K562 (cell line): Measurements from ENCODE around the gene SCYGR1. TPM values are rescaled to one million over a fixed set of nuclear protein-coding genes. Genes with fewer than 3 reads are reported as not detected.

ENCODE experiments used
- ATAC-seq: fragments of 200-7000 bp; cut with Tn5 transposase; 3 replicates; pipeline ENCODE4 v1.9.1; 2020; ENCODE audit warnings: moderate library complexity
- BruUV-seq: library from RNA; stranded (reverse); fragments of 400-500 nt; replicated peaks from 2 replicates; lab custom pipeline; 2021; lab: Mats Ljungman, UMichigan
- CTCF ChIA-PET: fragments of 300-600 bp; formaldehyde crosslinking; extraction: SDS; loops from one replicate; lab custom pipeline; 2021; ENCODE audit warnings: low intra/inter-chr PET ratio; lab: Yijun Ruan, JAX
- POLR2A ChIA-PET: fragments of 300-600, 350-650 bp; sonication (Branson Sonifier 250); formaldehyde crosslinking; extraction: SDS; loops from one replicate; lab custom pipeline; 2021; ENCODE audit warnings: antibody characterized with exemption, inconsistent platforms; lab: Yijun Ruan, JAX
- DNase-seq, 4 experiments: peaks; one replicate each; pipeline versions ENCODE4 v3.0.0 to v3.0.0-alpha.2; 2011 to 2018; ENCODE audit warnings: low spot score in 3 of 4, mixed read lengths in 3 of 4; ENCODE audit errors: extremely low read depth in 1 of 4
- FAIRE-seq: peaks from 2 replicates; lab custom pipeline; 2011; peaks lifted over from hg19 to GRCh38; lab: Jason Lieb, UNC
- H2AFZ ChIP-seq: 2 replicates; pipeline ENCODE4 v1.6.0; 2011; ENCODE audit warnings: low read depth, low read length, control low read depth, inconsistent platforms
- H3K27ac ChIP-seq: fragments of 200-600 bp; 3 replicates; pipeline ENCODE4 v1.8.0; 2011; ENCODE audit warnings: low read depth, mild to moderate bottlenecking, control low read depth, inconsistent platforms, low read length, moderate library complexity, mixed read lengths; ENCODE audit errors: extremely low read depth
- H3K27me3 ChIP-seq, 2 experiments: fragments of 300-600 bp in 1 of 2; 2 replicates in 1 of 2; 3 replicates in 1 of 2; pipeline versions ENCODE4 v1.6.0 to v1.8.0; 2011; ENCODE audit warnings: inconsistent platforms in 2 of 2, low read length in 2 of 2, mild to moderate bottlenecking in 1 of 2, mixed read lengths in 1 of 2, moderate library complexity in 1 of 2; ENCODE audit not compliant: control insufficient read depth in 2 of 2, insufficient read depth in 2 of 2
- H3K36me3 ChIP-seq: fragments of 300-600 bp; 3 replicates; pipeline ENCODE4 v1.8.0; 2011; ENCODE audit warnings: mild to moderate bottlenecking, low read length, inconsistent platforms; ENCODE audit not compliant: control insufficient read depth, insufficient read depth
- H3K4me1 ChIP-seq, 2 experiments: fragments of 200-600 bp in 1 of 2; replicated peaks in 1 of 2; 2 replicates in 1 of 2; 3 replicates in 1 of 2; pipeline versions ENCODE4 v1.5.1 to v1.8.0; 2011; ENCODE audit warnings: inconsistent platforms in 2 of 2, low read length in 2 of 2, mild to moderate bottlenecking in 1 of 2, mixed read lengths in 1 of 2, moderate library complexity in 1 of 2; ENCODE audit not compliant: control insufficient read depth in 2 of 2, insufficient read depth in 2 of 2
- H3K4me2 ChIP-seq: 2 replicates; pipeline ENCODE4 v1.6.1; 2011; ENCODE audit warnings: low read length, control low read depth, inconsistent platforms, mixed read lengths; ENCODE audit not compliant: insufficient read depth
- H3K4me3 ChIP-seq: fragments of 200-600 bp; sonication (generic), shearing (Covaris generic); 2 replicates; pipeline ENCODE4 v1.5.1; 2016; ENCODE audit warnings: control low read depth, inconsistent platforms
- H3K79me2 ChIP-seq: fragments of 200-600 bp; 3 replicates; pipeline ENCODE4 v1.8.0; 2011; ENCODE audit warnings: low read length, inconsistent platforms; ENCODE audit not compliant: control insufficient read depth, insufficient read depth
- H3K9ac ChIP-seq, 2 experiments: 2 replicates each; pipeline versions ENCODE4 v1.6.0 to v1.6.1; 2011; ENCODE audit warnings: low read depth in 2 of 2, low read length in 2 of 2, control low read depth in 1 of 2, inconsistent platforms in 1 of 2, mild to moderate bottlenecking in 1 of 2, mixed read lengths in 1 of 2; ENCODE audit not compliant: insufficient read depth in 1 of 2
- H3K9me1 ChIP-seq: one replicate; pipeline ENCODE4 v1.6.0; 2011; ENCODE audit warnings: inconsistent platforms, mild to moderate bottlenecking, low read length, moderate library complexity; ENCODE audit not compliant: control insufficient read depth, insufficient read depth
- H3K9me3 ChIP-seq: replicated peaks from 2 replicates; pipeline ENCODE4 v1.5.1; 2011; ENCODE audit warnings: low read depth, low read length, inconsistent platforms; ENCODE audit not compliant: control insufficient read depth, insufficient read depth
- H4K20me1 ChIP-seq: replicated peaks from 2 replicates; pipeline ENCODE4 v1.6.1; 2011; ENCODE audit warnings: low read length, inconsistent platforms, mixed read lengths; ENCODE audit not compliant: control insufficient read depth, insufficient read depth
- CEBPB ChIP-seq: fragments of 450-650 bp; IDR thresholded peaks from 2 replicates; pipeline ENCODE4 v1.6.1; 2016; ENCODE audit warnings: missing genetic modification characterization, missing compliant biosample characterization
- CHD7 ChIP-seq: fragments of 200-600 bp; sonication (generic); IDR thresholded peaks from one replicate; pipeline ENCODE4 v1.6.1; 2012; ENCODE audit warnings: mild to moderate bottlenecking, low read depth, low read length, inconsistent platforms
- LCOR ChIP-seq: sonication (generic); formaldehyde crosslinking; IDR thresholded peaks from 2 replicates; pipeline ENCODE4 v1.8.0; 2022; ENCODE audit warnings: mild to moderate bottlenecking, missing genetic modification reagents
- MEF2A ChIP-seq: IDR thresholded peaks from 2 replicates; pipeline ENCODE4 v1.6.1; 2011; ENCODE audit warnings: low read depth, mild to moderate bottlenecking, low read length, moderate library complexity; ENCODE audit not compliant: control insufficient read depth
- NEUROD1 ChIP-seq: fragments of 150-350 bp; IDR thresholded peaks from 2 replicates; pipeline ENCODE4 v1.6.1; 2014; ENCODE audit warnings: borderline replicate concordance, low read length, low read depth; ENCODE audit not compliant: partially characterized antibody
- SAP30 ChIP-seq: fragments of 200-600 bp; sonication (generic); IDR thresholded peaks from 2 replicates; pipeline ENCODE4 v1.6.1; 2012; ENCODE audit warnings: borderline replicate concordance, low read depth, mild to moderate bottlenecking, moderate library complexity, low read length, control low read depth, inconsistent platforms; ENCODE audit not compliant: insufficient read depth, poor library complexity, severe bottlenecking
- ZNF512 ChIP-seq: IDR thresholded peaks from 2 replicates; pipeline ENCODE4 v1.6.1; 2016; ENCODE audit warnings: missing genetic modification characterization, missing compliant biosample characterization
- WGBS: fragments of 100-300 bp; shearing (Covaris generic); methylation state at CpG from one replicate; pipeline ENCODE4 v1.1.6; 2016; ENCODE audit warnings: low coverage, mixed read lengths; ENCODE audit not compliant: insufficient coverage; ENCODE audit errors: missing lambda C conversion rate; 5-methylcytosine and 5-hydroxymethylcytosine counted together
- in situ Hi-C: fragments of 300-500 bp; cut with MboI; formaldehyde crosslinking; loops from 4 replicates; pipeline ENCODE4 v1.15.0; 2018; ENCODE audit warnings: inconsistent platforms, mixed read lengths
- intact Hi-C: fragments of 100-400 bp; cut with micrococcal nuclease; formaldehyde crosslinking; loops from 2 replicates; pipeline ENCODE4 v1.14.2; 2022
- polyA plus RNA-seq, 8 experiments: library from polyadenylated mRNA; depleted of rRNA in 4 of 8; stranded (reverse) in 5 of 8; unstranded in 3 of 8; fragments of >200 nt; fragmentation: Nextera tagmentation in 2 of 8; fragmentation: Illumina TruSeq in 1 of 8; extraction: Ambion mirVana in 2 of 8; extraction: Trizol in 1 of 8; gene quantifications; 2 replicates each; pipeline versions ENCODE4 v1.2.1 to v1.2.3, GENCODE V29; 2011 to 2014; ENCODE audit warnings: inconsistent platforms in 1 of 8, missing spikeins in 1 of 8
- total RNA-seq, 7 experiments: library from RNA; depleted of rRNA in 6 of 7; stranded (reverse); fragments of >200 nt in 6 of 7; fragmentation: Illumina TruSeq in 2 of 7; extraction: Trizol in 2 of 7; gene quantifications; 2 replicates each; pipeline versions ENCODE4 v1.2.1 to v1.2.3, GENCODE V29; 2011 to 2021; ENCODE audit warnings: low replicate concordance in 1 of 7

The SCYGR1 gene
- total and polyA plus RNA-seq, 9 of the 15 experiments (the other 6 are each of a cell fraction or from before 2014, with no cell fraction given), result not detected

GRCh38 chr2:227415538-227416424 is 28.0 kb upstream of the SCYGR1 start:
- no peaks in the 10 kb centered on the region for H3K27me3 ChIP-seq
- 0 out of 2 replicates have a peak overlapping the region, but pooled peaks have one; percentile 25 for H2AFZ ChIP-seq
- CTCF ChIA-PET, result no interaction called here
- DNase-seq, result no peak
- ATAC-seq, result no peak
- 61% methylated on average over 9 of the region's 10 CpGs for WGBS
- no peak overlapping the region for H3K4me2 ChIP-seq
- FAIRE-seq, result no peak
- no peaks in the 10 kb centered on the region for H3K9me3 ChIP-seq
- no peak overlapping the region for H3K4me3 ChIP-seq
- POLR2A ChIA-PET, result no interaction called here
- no peaks in the 10 kb centered on the region for H4K20me1 ChIP-seq
- no TSS peak for BruUV-seq
- no peaks in the 10 kb centered on the region for H3K36me3 ChIP-seq
- no peaks in the 10 kb centered on the region; a peak in 1 of 5 replicates for H3K4me1 ChIP-seq
- H3K9me1 ChIP-seq, result no peaks in the 10 kb centered on the region
- H3K79me2 ChIP-seq, result no peaks in the 10 kb centered on the region
- in situ Hi-C loops (no loop called here), intact Hi-C loops (no loop called here)
- no peak overlapping the region for H3K9ac ChIP-seq
- H3K27ac ChIP-seq, result no peak overlapping the region
- no peak for TF ChIP-seq MEF2A
- TF ChIP-seq CEBPB (tag), result 0 out of 2 replicates have a peak, but pooled peaks have one; percentile 14
- TF ChIP-seq NEUROD1, result no peak
- no peak for TF ChIP-seq LCOR (CRISPR knock-in tag)
- TF ChIP-seq SAP30, result no peak
- TF ChIP-seq ZNF512 (tag), result peak; percentile 65; the same call in 1 of the 2 replicates
- no peak for TF ChIP-seq CHD7
